Pulmonary artery endothelial cell (primary cell): ENCODE results near the gene OR52B2. TPM values are rescaled to one million over a fixed set of nuclear protein-coding genes. Genes with fewer than 3 reads are reported as not detected.
"Not testable (repeated sequence)": the region's sequence is repeated elsewhere in the genome, so short reads cannot be mapped to it uniquely, and the experiment has no call there.

Experiments used
- DNase-seq: peaks from one replicate; pipeline ENCODE4 v3.0.0-alpha.2; 2011; ENCODE audit warnings: low read depth, low spot score
- total RNA-seq: library from RNA; depleted of rRNA; stranded (reverse); fragments of >200 nt; gene quantifications from 2 replicates; pipeline ENCODE4 v1.2.3, GENCODE V29; 2014

OR52B2 gene
- total RNA-seq, 1 donor from 2014 or later, result not detected

- no peak for DNase-seq
Measured at GRCh38 chr11:6152126-6152525, 18.0 kb downstream of the OR52B2 start.

GRCh38 chr11:6151117-6151516, 19.0 kb downstream of the OR52B2 start:
- no peak for DNase-seq

- DNase-seq, result not testable (repeated sequence)
Measured at GRCh38 chr11:6143737-6144136, 26.4 kb downstream of the OR52B2 start.

GRCh38 chr11:6142936-6143335, 27.2 kb downstream of the OR52B2 start:
- DNase-seq, result no peak

- not testable (repeated sequence) for DNase-seq
Measured at GRCh38 chr11:6135936-6136335, 34.2 kb downstream of the OR52B2 start.

GRCh38 chr11:6132431-6132830, 37.7 kb downstream of the OR52B2 start:
- no peak for DNase-seq

- no peak for DNase-seq
Measured at GRCh38 chr11:6129635-6130034, 40.5 kb downstream of the OR52B2 start.

GRCh38 chr11:6129011-6129410, 41.1 kb downstream of the OR52B2 start:
- DNase-seq, result no peak

- peak; percentile 8 for DNase-seq
Measured at GRCh38 chr11:6127881-6128280, 42.2 kb downstream of the OR52B2 start.

- DNase-seq, result no peak
Measured at GRCh38 chr11:6124245-6124644, 45.9 kb downstream of the OR52B2 start.

Other genes starting within 250 kb of the OR52B2 start
- not detected in 2 replicates for gene OR56A3, start 228.1 kb downstream of the OR52B2 start, total RNA-seq
- gene OR56A5, start 201.8 kb downstream of the OR52B2 start, total RNA-seq, result not detected in 2 replicates
- gene OR52L1, start 183.3 kb downstream of the OR52B2 start, total RNA-seq, result not detected in 2 replicates
- not detected in 2 replicates for gene OR56A4, start 163.4 kb downstream of the OR52B2 start, total RNA-seq
- gene OR56A1, start 139.6 kb downstream of the OR52B2 start, total RNA-seq, result not detected in 2 replicates
- not detected in 2 replicates for gene OR56B4, start 62.6 kb downstream of the OR52B2 start, total RNA-seq
- not detected in 2 replicates for gene OR52W1, start 28.9 kb upstream of the OR52B2 start, total RNA-seq
- not detected in 2 replicates for gene C11orf42, start 35.2 kb upstream of the OR52B2 start, total RNA-seq
- gene FHIP1B, start 64.3 kb upstream of the OR52B2 start, total RNA-seq, result 8.0 and 8.4 TPM in 2 replicates
- not detected in 2 replicates for gene CNGA4, start 68.8 kb upstream of the OR52B2 start, total RNA-seq
- not detected in 2 replicates for gene CCKBR, start 89.5 kb upstream of the OR52B2 start, total RNA-seq
- gene CAVIN3, start 150.2 kb upstream of the OR52B2 start, total RNA-seq, result 62.8 and 94.6 TPM in 2 replicates
- 16.9 and 23.4 TPM in 2 replicates for gene SMPD1, start 220.1 kb upstream of the OR52B2 start, total RNA-seq
- 59.2 and 63.5 TPM in 2 replicates for gene APBB1, start 248.8 kb upstream of the OR52B2 start, total RNA-seq